Ishikawa (cell line): ENCODE results near the gene F2.

Experiments
- CEBPB ChIP-seq: IDR thresholded peaks from 2 replicates; pipeline ENCODE4 v1.6.1; 2012
- CREB1 ChIP-seq: IDR thresholded peaks from 2 replicates; pipeline ENCODE4 v1.6.1; 2012; ENCODE audit warnings: low read depth
- EGR1 ChIP-seq: IDR thresholded peaks from 2 replicates; pipeline ENCODE4 v1.6.1; 2012
- EP300 ChIP-seq: IDR thresholded peaks from 2 replicates; pipeline ENCODE4 v1.6.1; 2012; ENCODE audit warnings: borderline replicate concordance
- FOXM1 ChIP-seq: IDR thresholded peaks from 2 replicates; pipeline ENCODE4 v1.6.1; 2012; ENCODE audit warnings: low read depth, borderline replicate concordance
- NFIC ChIP-seq: IDR thresholded peaks from 2 replicates; pipeline ENCODE4 v1.6.1; 2012
- RAD21 ChIP-seq: IDR thresholded peaks from 2 replicates; pipeline ENCODE4 v1.6.1; 2012; ENCODE audit warnings: low read depth
- TAF1 ChIP-seq: IDR thresholded peaks from 2 replicates; pipeline ENCODE4 v1.6.1; 2012; ENCODE audit warnings: low read depth, mild to moderate bottlenecking
- TCF12 ChIP-seq: IDR thresholded peaks from 2 replicates; pipeline ENCODE4 v1.6.1; 2012; ENCODE audit warnings: low read depth
- TEAD4 ChIP-seq: IDR thresholded peaks from 2 replicates; pipeline ENCODE4 v1.6.1; 2012
- YY1 ChIP-seq: IDR thresholded peaks from 2 replicates; pipeline ENCODE4 v1.6.1; 2012; ENCODE audit warnings: low read depth
- ZBTB7A ChIP-seq: IDR thresholded peaks from 2 replicates; pipeline ENCODE4 v1.6.1; 2012; ENCODE audit warnings: low read depth
- TF ChIP-seq, protein P1 (sequence below): IDR thresholded peaks from 2 replicates; pipeline ENCODE4 v1.6.1; 2012
- TF ChIP-seq, protein P2 (sequence below): IDR thresholded peaks from 2 replicates; pipeline ENCODE4 v1.6.1; 2012; ENCODE audit warnings: low read depth, mild to moderate bottlenecking
- TF ChIP-seq, protein P3 (sequence below): IDR thresholded peaks from 2 replicates; pipeline ENCODE4 v1.6.1; 2012

F2 gene

DNA sequence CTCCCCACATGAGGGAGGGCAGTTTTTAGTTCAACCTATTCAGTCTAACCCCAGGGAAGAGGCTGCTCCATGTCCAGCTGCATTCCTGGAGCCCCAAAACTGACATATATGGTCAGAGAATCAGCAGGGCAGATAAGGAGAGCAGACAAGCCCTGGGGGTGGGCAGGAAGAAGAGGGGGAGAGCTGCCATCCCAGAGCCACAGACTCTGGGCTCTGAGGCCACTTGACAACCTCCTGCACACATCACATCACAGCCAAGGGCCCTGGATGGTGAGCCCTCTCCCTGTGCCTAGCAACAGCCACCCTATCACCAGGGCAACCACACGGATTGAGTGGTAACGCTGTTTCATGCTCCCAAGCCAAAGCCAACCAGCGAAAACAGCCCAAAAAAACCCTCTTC lies 21.7 kb upstream of the F2 start:
- no peak for TF ChIP-seq CREB1
- no peak for TF ChIP-seq RAD21
- no peak for TF ChIP-seq CEBPB
- TF ChIP-seq TAF1, result no peak
- TF ChIP-seq FOXM1, result no peak

DNA sequence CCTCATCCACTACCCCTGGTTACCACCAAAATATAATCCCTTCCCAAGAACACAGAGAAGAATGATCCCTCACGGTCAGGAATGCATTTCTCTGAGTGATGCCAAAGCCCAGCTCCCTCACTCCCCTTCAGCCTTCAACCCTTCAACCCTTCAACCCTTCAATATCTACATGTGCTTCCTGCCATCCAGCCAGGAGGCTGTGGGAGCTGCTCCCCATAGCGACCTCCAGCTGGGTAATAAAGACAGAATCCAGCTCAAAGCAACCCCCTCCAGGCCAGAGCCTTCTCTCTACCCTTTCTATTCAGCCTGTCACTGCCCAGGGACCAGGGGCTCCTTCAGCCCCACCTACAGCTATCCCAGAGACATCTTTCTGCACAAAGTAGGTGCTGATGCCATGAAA lies 21.3 kb upstream of the F2 start:
- no peak for TF ChIP-seq EGR1
- TF ChIP-seq, protein P1, sequence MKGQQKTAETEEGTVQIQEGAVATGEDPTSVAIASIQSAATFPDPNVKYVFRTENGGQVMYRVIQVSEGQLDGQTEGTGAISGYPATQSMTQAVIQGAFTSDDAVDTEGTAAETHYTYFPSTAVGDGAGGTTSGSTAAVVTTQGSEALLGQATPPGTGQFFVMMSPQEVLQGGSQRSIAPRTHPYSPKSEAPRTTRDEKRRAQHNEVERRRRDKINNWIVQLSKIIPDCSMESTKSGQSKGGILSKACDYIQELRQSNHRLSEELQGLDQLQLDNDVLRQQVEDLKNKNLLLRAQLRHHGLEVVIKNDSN, result no peak
- TF ChIP-seq CREB1, result no peak

DNA sequence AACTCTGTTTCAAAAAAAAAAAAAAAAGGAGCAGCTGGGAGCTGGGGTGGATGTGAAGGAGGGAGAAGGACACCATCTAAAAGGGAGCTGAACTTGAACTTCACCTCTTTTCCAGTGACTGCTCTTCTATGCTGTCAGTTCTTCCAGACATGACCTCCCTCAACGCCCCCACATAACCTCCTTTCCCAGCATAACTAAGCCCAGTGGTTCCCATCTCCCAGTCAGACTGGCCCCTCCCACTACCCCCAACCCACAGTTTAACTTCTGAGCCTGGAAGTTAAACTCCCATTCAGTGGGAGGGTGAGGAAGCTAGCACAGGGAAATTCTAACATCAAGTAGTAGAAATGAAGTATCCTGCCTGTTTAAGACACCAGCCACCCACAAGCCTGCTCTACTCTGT lies 20.4 kb upstream of the F2 start:
- TF ChIP-seq TAF1, result no peak
- TF ChIP-seq ZBTB7A, result no peak
- TF ChIP-seq, protein P1, result no peak
- TF ChIP-seq EP300, result no peak
- TF ChIP-seq EGR1, result no peak
- TF ChIP-seq, protein P2, sequence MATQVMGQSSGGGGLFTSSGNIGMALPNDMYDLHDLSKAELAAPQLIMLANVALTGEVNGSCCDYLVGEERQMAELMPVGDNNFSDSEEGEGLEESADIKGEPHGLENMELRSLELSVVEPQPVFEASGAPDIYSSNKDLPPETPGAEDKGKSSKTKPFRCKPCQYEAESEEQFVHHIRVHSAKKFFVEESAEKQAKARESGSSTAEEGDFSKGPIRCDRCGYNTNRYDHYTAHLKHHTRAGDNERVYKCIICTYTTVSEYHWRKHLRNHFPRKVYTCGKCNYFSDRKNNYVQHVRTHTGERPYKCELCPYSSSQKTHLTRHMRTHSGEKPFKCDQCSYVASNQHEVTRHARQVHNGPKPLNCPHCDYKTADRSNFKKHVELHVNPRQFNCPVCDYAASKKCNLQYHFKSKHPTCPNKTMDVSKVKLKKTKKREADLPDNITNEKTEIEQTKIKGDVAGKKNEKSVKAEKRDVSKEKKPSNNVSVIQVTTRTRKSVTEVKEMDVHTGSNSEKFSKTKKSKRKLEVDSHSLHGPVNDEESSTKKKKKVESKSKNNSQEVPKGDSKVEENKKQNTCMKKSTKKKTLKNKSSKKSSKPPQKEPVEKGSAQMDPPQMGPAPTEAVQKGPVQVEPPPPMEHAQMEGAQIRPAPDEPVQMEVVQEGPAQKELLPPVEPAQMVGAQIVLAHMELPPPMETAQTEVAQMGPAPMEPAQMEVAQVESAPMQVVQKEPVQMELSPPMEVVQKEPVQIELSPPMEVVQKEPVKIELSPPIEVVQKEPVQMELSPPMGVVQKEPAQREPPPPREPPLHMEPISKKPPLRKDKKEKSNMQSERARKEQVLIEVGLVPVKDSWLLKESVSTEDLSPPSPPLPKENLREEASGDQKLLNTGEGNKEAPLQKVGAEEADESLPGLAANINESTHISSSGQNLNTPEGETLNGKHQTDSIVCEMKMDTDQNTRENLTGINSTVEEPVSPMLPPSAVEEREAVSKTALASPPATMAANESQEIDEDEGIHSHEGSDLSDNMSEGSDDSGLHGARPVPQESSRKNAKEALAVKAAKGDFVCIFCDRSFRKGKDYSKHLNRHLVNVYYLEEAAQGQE, result no peak
- TF ChIP-seq TCF12, result no peak
- no peak for TF ChIP-seq FOXM1
- no peak for TF ChIP-seq NFIC
- TF ChIP-seq YY1, result no peak
- no peak for TF ChIP-seq CREB1
- no peak for TF ChIP-seq TEAD4
- TF ChIP-seq CEBPB, result no peak
- no peak for TF ChIP-seq RAD21
- TF ChIP-seq, protein P3, sequence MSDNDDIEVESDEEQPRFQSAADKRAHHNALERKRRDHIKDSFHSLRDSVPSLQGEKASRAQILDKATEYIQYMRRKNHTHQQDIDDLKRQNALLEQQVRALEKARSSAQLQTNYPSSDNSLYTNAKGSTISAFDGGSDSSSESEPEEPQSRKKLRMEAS, result no peak

DNA sequence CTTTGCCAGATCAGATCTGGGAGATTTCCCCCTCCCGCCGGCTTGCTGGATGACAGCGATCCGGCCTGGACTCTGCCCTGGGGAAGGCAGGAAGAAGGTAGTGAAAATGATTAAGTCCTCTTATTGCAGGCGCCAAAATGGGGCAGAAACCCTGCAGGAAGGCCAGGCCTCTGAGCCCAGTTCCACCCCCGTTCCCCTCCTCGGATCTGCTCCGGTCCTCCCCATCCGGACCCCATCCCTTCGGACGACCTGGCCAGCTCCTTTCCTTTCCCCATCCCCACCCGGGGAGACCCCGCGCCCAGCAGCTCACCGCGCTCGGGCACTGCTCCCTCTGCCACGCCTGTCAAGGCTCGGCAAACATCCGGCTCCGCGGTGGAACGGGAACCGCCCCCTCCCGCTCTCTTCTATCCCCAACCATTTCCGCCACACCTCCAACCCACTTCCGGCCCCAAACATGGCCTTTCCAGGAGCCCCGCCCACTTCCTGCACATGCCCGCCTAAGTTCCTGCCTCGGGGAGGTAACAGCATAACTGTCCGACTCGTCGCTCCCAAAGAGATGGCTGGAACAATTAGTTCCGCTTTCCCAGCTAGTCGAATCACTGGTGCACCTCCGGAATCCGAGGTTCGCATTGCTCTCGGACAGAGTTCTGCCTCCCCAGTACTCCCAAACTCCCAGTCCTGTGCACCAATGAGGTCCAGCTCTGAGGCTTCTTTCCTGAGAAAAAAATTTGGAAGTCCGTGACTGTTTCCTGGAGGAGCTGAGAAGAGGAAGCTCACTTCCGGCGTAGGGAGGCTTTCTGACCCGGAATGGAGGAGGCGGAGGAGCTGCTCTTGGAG lies 18.6 kb upstream of the F2 start, which contains the start of the genes ARHGAP1 and ZNF408:
Gene ARHGAP1 (minus strand): TSS at position 379 of the 837 bp plus-strand sequence. CDS start 4,512 bp downstream, outside the sequence.
Gene ZNF408 (plus strand): TSS at position 791 of the 837 bp plus-strand sequence. CDS start 17 bp downstream, at position 808.
- TF ChIP-seq TCF12 (peak; percentile 63), TEAD4 (no peak; the same call in 1 of the 2 replicates), CREB1 (peak; percentile 39; the same call in 1 of the 2 replicates), NFIC (peak; percentile 37; the same call in 1 of the 2 replicates), YY1 (peak; percentile 81; the same call in 1 of the 2 replicates), RAD21 (no peak), ZBTB7A (peak; percentile 94), CEBPB (no peak), EGR1 (no peak), FOXM1 (no peak), EP300 (no peak), TAF1 (peak; percentile 68)
- TF ChIP-seq, protein P3, result peak; percentile 82; the same call in 1 of the 2 replicates
- TF ChIP-seq, protein P2, result no peak
- TF ChIP-seq, protein P1, result peak; percentile 76

DNA sequence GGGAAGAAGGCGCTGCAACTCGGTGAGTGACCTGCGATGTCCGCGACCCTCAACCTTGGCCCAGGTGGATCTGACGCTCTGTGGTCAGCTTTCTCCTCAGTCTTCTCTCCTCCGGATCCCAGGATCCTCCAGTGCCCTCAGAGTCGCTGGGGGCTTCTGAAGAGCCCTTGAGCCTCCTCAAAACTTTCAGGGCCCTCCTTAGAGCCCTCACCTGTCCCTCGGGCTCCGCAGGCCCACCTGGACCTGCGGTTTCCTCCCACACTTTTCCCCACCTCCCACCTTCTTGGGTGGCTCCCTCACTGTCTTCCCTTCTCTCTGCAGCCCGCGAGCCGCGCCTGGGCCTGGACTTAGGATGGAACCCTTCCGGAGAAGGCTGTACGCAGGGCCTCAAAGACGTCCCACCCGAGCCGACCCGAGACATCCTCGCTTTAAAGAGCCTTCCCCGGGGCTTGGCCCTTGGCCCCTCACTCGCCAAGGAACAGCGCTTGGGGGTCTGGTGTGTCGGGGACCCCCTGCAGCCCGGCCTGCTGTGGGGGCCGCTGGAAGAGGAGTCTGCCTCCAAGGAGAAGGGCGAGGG lies 17.8 kb upstream of the F2 start:
- TF ChIP-seq, protein P1, result no peak
- TF ChIP-seq CEBPB, result no peak
